T1000 (cell line): ENCODE results near the gene MORF4L2.

Experiments
- DNase-seq: peaks from one replicate; lab custom pipeline; 2025; ENCODE audit warnings: mixed read lengths; lab: John Stamatoyannopoulos, UW

MORF4L2 gene

GRCh38 chrX:103686199-103687072 is at the start of gene MORF4L2:
Gene MORF4L2, minus strand, starts transcription at chrX:103686699. Its CDS starts 9,672 bp downstream, at chrX:103677027.
- DNase-seq = peak; percentile 81

- DNase-seq = no peak
These were observed 47.7 kb upstream of the MORF4L2 start for GRCh38 chrX:103734125-103734760.

GRCh38 chrX:103733017-103733416 is 46.5 kb upstream of the MORF4L2 start:
- DNase-seq = no peak

- DNase-seq = no peak
These were observed 44.4 kb upstream of the MORF4L2 start for GRCh38 chrX:103730796-103731493.

GRCh38 chrX:103730147-103730795 is 43.8 kb upstream of the MORF4L2 start:
- no peak for DNase-seq

- DNase-seq = no peak
These were observed 42.5 kb upstream of the MORF4L2 start for GRCh38 chrX:103729015-103729414.

GRCh38 chrX:103727115-103727514 is 40.6 kb upstream of the MORF4L2 start:
- DNase-seq = no peak

- no peak for DNase-seq
These were observed 40.0 kb upstream of the MORF4L2 start for GRCh38 chrX:103726477-103726876.

GRCh38 chrX:103722505-103722904 is 36.0 kb upstream of the MORF4L2 start:
- DNase-seq = no peak

- DNase-seq = no peak
These were observed 31.6 kb upstream of the MORF4L2 start for GRCh38 chrX:103718120-103718519.

- DNase-seq = no peak
These were observed 30.5 kb upstream of the MORF4L2 start for GRCh38 chrX:103716962-103717361.

- no peak for DNase-seq
These were observed 24.1 kb upstream of the MORF4L2 start, which contains the start of gene TMEM31 for GRCh38 chrX:103710609-103711008. Gene TMEM31, plus strand, starts transcription at chrX:103710909. Its CDS starts 1,350 bp downstream, at chrX:103712259.

- no peak for DNase-seq
These were observed 18.4 kb upstream of the MORF4L2 start for GRCh38 chrX:103704863-103705262.

GRCh38 chrX:103699243-103699642 is 12.7 kb upstream of the MORF4L2 start:
- no peak for DNase-seq

GRCh38 chrX:103697687-103698086 is 11.2 kb upstream of the MORF4L2 start:
- DNase-seq = no peak

GRCh38 chrX:103691059-103691458 is 4.6 kb upstream of the MORF4L2 start:
- DNase-seq = no peak

- DNase-seq = no peak
These were observed 2.4 kb upstream of the MORF4L2 start for GRCh38 chrX:103688946-103689345.

- DNase-seq = peak; percentile 19
These were observed 1.2 kb upstream of the MORF4L2 start for GRCh38 chrX:103687696-103688201.

GRCh38 chrX:103687073-103687695 is 685 bp upstream of the MORF4L2 start:
- peak; percentile 81 for DNase-seq

GRCh38 chrX:103685396-103685795 is 1.1 kb downstream of the MORF4L2 start:
- DNase-seq = no peak

- DNase-seq = no peak
These were observed 5.1 kb downstream of the MORF4L2 start for GRCh38 chrX:103681443-103681842.
